Measurements from ENCODE around the gene CHN2.
A peak's percentile ranks its signal among the peaks of the same experiment; 100 is the strongest.

The CHN2 gene

GRCh38 chr7:29237489-29237888 is 42.9 kb downstream of the CHN2 start:
- Histone ChIP-seq H3K27ac (ENCODE audit: low read depth, low read length) (no peak overlapping the region), H3K9me2 (replicated peaks; ENCODE audit: insufficient read depth, low read length) (no peaks in the 10 kb centered on the region), H3K9ac (ENCODE audit: low read length) (no peak overlapping the region), H3F3A (ENCODE audit: insufficient read depth) (no peaks in the 10 kb centered on the region), H3K4me2 (ENCODE audit: low read depth, low read length, poor library complexity, severe bottlenecking) (no peak overlapping the region), H3K36me3 (ENCODE audit: low read length) (no peaks in the 10 kb centered on the region), H3K27me3 (ENCODE audit: low read length) (no peaks in the 10 kb centered on the region), H3K4me3 (ENCODE audit: insufficient read depth, low read length, poor library complexity, severe bottlenecking) (no peak overlapping the region), H3K9me3 (ENCODE audit: insufficient read depth, low read length) (peaks cover 10% of the 10 kb centered on the region; the same call in 1 of the 2 replicates), H2AFZ (ENCODE audit: low read depth, low read length, severe bottlenecking) (no peak overlapping the region), H3K79me2 (ENCODE audit: insufficient read depth, low read length) (no peaks in the 10 kb centered on the region), H4K20me1 (ENCODE audit: low read depth, low read length) (no peaks in the 10 kb centered on the region)
- no peak for TF ChIP-seq EZH2phosphoT487 (conservative IDR thresholded peaks at IDR 0.05; ENCODE audit: low read length)
- no peak for TF ChIP-seq CTCF (IDR thresholded peaks at IDR 0.05; ENCODE audit: insufficient read depth, low read length, poor library complexity, severe bottlenecking)

- Histone ChIP-seq H3F3A (ENCODE audit: insufficient read depth) (no peaks in the 10 kb centered on the region), H4K20me1 (ENCODE audit: low read depth, low read length) (no peaks in the 10 kb centered on the region), H3K4me3 (ENCODE audit: insufficient read depth, low read length, poor library complexity, severe bottlenecking) (no peak overlapping the region), H3K4me2 (ENCODE audit: low read depth, low read length, poor library complexity, severe bottlenecking) (no peak overlapping the region), H3K9ac (ENCODE audit: low read length) (no peak overlapping the region), H3K27ac (ENCODE audit: low read depth, low read length) (no peak overlapping the region), H2AFZ (ENCODE audit: low read depth, low read length, severe bottlenecking) (no peak overlapping the region), H3K36me3 (ENCODE audit: low read length) (no peaks in the 10 kb centered on the region), H3K27me3 (ENCODE audit: low read length) (no peaks in the 10 kb centered on the region), H3K9me2 (replicated peaks; ENCODE audit: insufficient read depth, low read length) (no peaks in the 10 kb centered on the region), H3K79me2 (ENCODE audit: insufficient read depth, low read length) (no peaks in the 10 kb centered on the region), H3K9me3 (ENCODE audit: insufficient read depth, low read length) (peaks cover 10% of the 10 kb centered on the region; the same call in 1 of the 2 replicates)
- TF ChIP-seq EZH2phosphoT487 (conservative IDR thresholded peaks at IDR 0.05; ENCODE audit: low read length) (no peak), CTCF (IDR thresholded peaks at IDR 0.05; ENCODE audit: insufficient read depth, low read length, poor library complexity, severe bottlenecking) (peak; percentile 37)
Observed at GRCh38 chr7:29239638-29240037, 45.1 kb downstream of the CHN2 start.

- no peak overlapping the region for H3K4me2 ChIP-seq (ENCODE audit: low read depth, low read length, poor library complexity, severe bottlenecking)
- no peaks in the 10 kb centered on the region for H4K20me1 ChIP-seq (ENCODE audit: low read depth, low read length)
- H2AFZ ChIP-seq (ENCODE audit: low read depth, low read length, severe bottlenecking) = no peak overlapping the region
- no peak overlapping the region for H3K27ac ChIP-seq (ENCODE audit: low read depth, low read length)
- no peaks in the 10 kb centered on the region for H3K9me2 ChIP-seq (replicated peaks; ENCODE audit: insufficient read depth, low read length)
- no peaks in the 10 kb centered on the region for H3K36me3 ChIP-seq (ENCODE audit: low read length)
- H3K9me3 ChIP-seq (ENCODE audit: insufficient read depth, low read length) = peaks cover 10% of the 10 kb centered on the region; the same call in 1 of the 2 replicates
- H3K27me3 ChIP-seq (ENCODE audit: low read length) = no peaks in the 10 kb centered on the region
- no peak overlapping the region for H3K4me3 ChIP-seq (ENCODE audit: insufficient read depth, low read length, poor library complexity, severe bottlenecking)
- H3K9ac ChIP-seq (ENCODE audit: low read length) = no peak overlapping the region
- TF ChIP-seq EZH2phosphoT487 (conservative IDR thresholded peaks at IDR 0.05; ENCODE audit: low read length) (no peak), CTCF (IDR thresholded peaks at IDR 0.05; ENCODE audit: insufficient read depth, low read length, poor library complexity, severe bottlenecking) (no peak)
- H3K79me2 ChIP-seq (ENCODE audit: insufficient read depth, low read length) = no peaks in the 10 kb centered on the region
- H3F3A ChIP-seq (ENCODE audit: insufficient read depth) = no peaks in the 10 kb centered on the region
Observed at GRCh38 chr7:29242265-29242664, 47.7 kb downstream of the CHN2 start.
